GM12891 (cell line): Measurements from ENCODE around the gene ASPN. TPM values are rescaled to one million over a fixed set of nuclear protein-coding genes. Genes with fewer than 3 reads are reported as not detected.

Experiments used
- DNase-seq: peaks from one replicate; pipeline ENCODE4 v3.0.0; 2011; ENCODE audit warnings: low spot score; ENCODE audit not compliant: insufficient read length
- FAIRE-seq: peaks from 2 replicates; lab custom pipeline; 2011; peaks lifted over from hg19 to GRCh38; lab: Jason Lieb, UNC
- PAX5 ChIP-seq: IDR thresholded peaks from 2 replicates; pipeline ENCODE4 v1.6.1; 2011; ENCODE audit warnings: low read length, moderate library complexity, mild to moderate bottlenecking; ENCODE audit not compliant: insufficient read depth, severe bottlenecking
- POLR2A ChIP-seq: IDR thresholded peaks from 2 replicates; pipeline ENCODE4 v1.6.1; 2011; ENCODE audit warnings: low read depth, low read length, control low read depth
- POLR2AphosphoS5 ChIP-seq: IDR thresholded peaks from 2 replicates; pipeline ENCODE4 v1.6.1; 2011; ENCODE audit warnings: low read depth, low read length, control low read depth
- POU2F2 ChIP-seq: IDR thresholded peaks from 2 replicates; pipeline ENCODE4 v1.6.1; 2011; ENCODE audit warnings: low read depth, mild to moderate bottlenecking, control low read depth, low read length, moderate library complexity
- SPI1 ChIP-seq: IDR thresholded peaks from 2 replicates; pipeline ENCODE4 v1.6.1; 2011; ENCODE audit warnings: low read depth, low read length, control low read depth
- TAF1 ChIP-seq: IDR thresholded peaks from 2 replicates; pipeline ENCODE4 v1.6.1; 2011; ENCODE audit warnings: low read depth, low read length, control low read depth
- polyA plus RNA-seq: library from polyadenylated mRNA; unstranded; fragments of >200 nt; gene quantifications from one replicate; pipeline ENCODE4 v1.2.1, GENCODE V29; 2012; ENCODE audit warnings: low read depth, missing spikeins, inconsistent platforms; ENCODE audit not compliant: missing spikeins

Gene ASPN
- polyA plus RNA-seq = not detected

DNA sequence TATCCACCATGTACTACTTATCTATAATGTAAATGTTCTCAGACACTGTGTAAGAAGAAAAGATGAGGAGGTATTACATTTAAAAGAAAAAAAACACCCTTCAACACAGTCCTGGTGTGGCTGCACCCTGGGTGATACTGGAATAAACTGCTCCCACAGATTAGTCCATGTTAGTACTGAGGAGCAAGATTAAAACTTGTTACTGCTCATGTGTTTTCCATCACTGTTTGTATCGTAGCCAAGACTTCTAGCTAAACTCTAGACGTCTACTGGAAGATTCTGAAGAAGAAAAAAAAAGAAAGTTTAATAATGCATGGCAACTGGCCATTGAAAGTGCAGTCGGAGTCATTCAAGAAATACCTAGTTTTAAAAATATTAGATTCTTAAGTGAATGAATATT lies at the start of gene ASPN:
TSS of gene ASPN (minus strand) at position 178 of the 400 bp plus-strand sequence.
- TF ChIP-seq SPI1 = no peak
- TF ChIP-seq POLR2A = no peak
- no peak for TF ChIP-seq PAX5
- TF ChIP-seq POLR2AphosphoS5 = no peak
- TF ChIP-seq POU2F2 = no peak
- TF ChIP-seq TAF1 = no peak

DNA sequence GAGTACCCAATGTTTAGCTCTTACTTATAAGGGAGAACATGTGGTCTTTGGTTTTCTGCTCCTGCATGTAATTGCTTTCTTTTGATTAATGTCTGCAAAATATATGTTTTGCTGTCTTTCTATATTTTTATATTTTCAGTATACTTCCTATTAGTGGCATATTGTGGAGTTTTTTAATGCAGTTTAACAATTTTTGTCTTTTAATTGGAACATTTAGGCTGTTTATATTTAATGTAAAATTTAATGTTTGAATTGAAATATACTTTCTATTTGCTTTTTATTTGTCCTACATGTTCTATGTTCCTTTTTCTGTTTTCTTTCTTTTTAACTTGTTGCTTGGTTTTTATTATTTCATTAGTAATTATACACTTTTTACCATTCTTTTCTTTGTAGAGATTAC lies 48.6 kb upstream of the ASPN start:
- DNase-seq = no peak
- FAIRE-seq = no peak
- TF ChIP-seq SPI1 (no peak), TAF1 (no peak), POU2F2 (no peak), PAX5 (no peak), POLR2AphosphoS5 (no peak), POLR2A (no peak)

More for the DNA sequence above, at the start of gene ASPN:
- FAIRE-seq = no peak
- no peak for DNase-seq

DNA sequence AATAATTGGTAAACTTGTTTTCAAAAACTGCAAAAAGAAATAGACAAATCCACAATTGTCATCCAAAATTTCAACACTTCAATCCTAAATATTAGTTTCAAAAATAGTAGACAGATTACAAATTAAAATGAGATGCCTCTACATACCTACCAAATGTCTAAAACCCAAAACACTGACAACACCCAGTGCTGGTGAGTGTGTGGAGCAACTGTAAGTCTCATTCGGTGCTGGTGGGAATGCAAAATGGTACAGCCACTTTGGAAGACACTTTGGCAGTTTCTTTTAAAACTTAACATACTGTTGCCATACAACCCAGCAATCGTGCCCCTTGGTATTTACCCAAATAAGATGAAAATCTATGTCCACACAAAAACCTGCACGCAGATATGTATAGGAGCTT lies 46.8 kb upstream of the ASPN start:
- TF ChIP-seq SPI1 (no peak), TAF1 (no peak), POLR2AphosphoS5 (no peak), POLR2A (no peak), POU2F2 (no peak), PAX5 (no peak)
- FAIRE-seq (no peak), DNase-seq (no peak)

DNA sequence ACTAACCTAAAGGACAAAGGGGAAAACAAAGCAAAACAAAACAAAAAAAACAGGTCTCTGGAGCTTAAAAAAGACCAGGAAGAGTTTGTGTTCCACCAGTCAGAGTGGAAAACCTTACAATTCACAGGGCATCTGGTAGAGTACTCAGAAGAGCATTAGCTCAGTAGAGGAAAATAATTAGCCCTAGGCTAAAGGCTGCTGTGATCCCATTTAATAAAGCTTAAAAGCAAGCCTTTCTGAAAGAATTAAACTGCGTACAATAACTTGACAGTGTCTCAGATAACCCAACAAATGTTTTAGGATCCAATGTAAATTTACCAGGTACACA lies 46.2 kb upstream of the ASPN start:
- DNase-seq (no peak), FAIRE-seq (no peak)
- TF ChIP-seq SPI1 (no peak), TAF1 (no peak), POLR2AphosphoS5 (no peak), POLR2A (no peak), PAX5 (no peak)

GRCh38 chr9:92527832-92528521 lies 45.7 kb upstream of the ASPN start:
- no peak for TF ChIP-seq POU2F2
- no peak for TF ChIP-seq PAX5
- TF ChIP-seq SPI1 = no peak
- no peak for TF ChIP-seq TAF1
- no peak for TF ChIP-seq POLR2AphosphoS5
- no peak for TF ChIP-seq POLR2A
- FAIRE-seq (no peak), DNase-seq (no peak)

GRCh38 chr9:92527291-92527828 lies 45.1 kb upstream of the ASPN start:
- FAIRE-seq (peak; percentile 72), DNase-seq (no peak)
- TF ChIP-seq TAF1 (no peak), POLR2AphosphoS5 (no peak), POU2F2 (no peak), POLR2A (no peak), PAX5 (no peak), SPI1 (no peak)

GRCh38 chr9:92525306-92525705 lies 43.0 kb upstream of the ASPN start:
- no peak for DNase-seq
- no peak for FAIRE-seq
- TF ChIP-seq POLR2AphosphoS5 = no peak
- no peak for TF ChIP-seq POLR2A
- no peak for TF ChIP-seq PAX5

GRCh38 chr9:92524881-92525280 lies 42.6 kb upstream of the ASPN start:
- no peak for TF ChIP-seq POLR2A
- no peak for TF ChIP-seq POU2F2
- no peak for TF ChIP-seq TAF1
- no peak for TF ChIP-seq PAX5
- TF ChIP-seq POLR2AphosphoS5 = no peak
- no peak for TF ChIP-seq SPI1
- DNase-seq = no peak
- peak; percentile 54 for FAIRE-seq

- FAIRE-seq (no peak), DNase-seq (no peak)
- no peak for TF ChIP-seq SPI1
- TF ChIP-seq POLR2AphosphoS5 = no peak
- TF ChIP-seq TAF1 = no peak
- TF ChIP-seq POU2F2 = no peak
- TF ChIP-seq PAX5 = no peak
- TF ChIP-seq POLR2A = no peak
Observed at GRCh38 chr9:92522983-92523970, 41.0 kb upstream of the ASPN start.
